HepG2 (cell line): ENCODE results near the gene PPP4C. TPM values are rescaled to one million over a fixed set of nuclear protein-coding genes. Genes with fewer than 3 reads are reported as not detected.

ENCODE experiments used
- GABPA ChIP-seq, 2 experiments: IDR thresholded peaks; 2 replicates each; pipeline ENCODE4 v1.6.1; 2011 to 2016; ENCODE audit warnings: low read depth in 2 of 2, low read length in 1 of 2, missing biosample characterization in 1 of 2, missing genetic modification characterization in 1 of 2
- GFI1 ChIP-seq: sonication (generic); formaldehyde crosslinking; IDR thresholded peaks from 2 replicates; pipeline ENCODE4 v1.5.0; 2020; ENCODE audit warnings: missing genetic modification reagents, mild to moderate bottlenecking, borderline replicate concordance
- HOXD1 ChIP-seq: sonication (generic); formaldehyde crosslinking; IDR thresholded peaks from 2 replicates; pipeline ENCODE4 v1.5.0; 2020; ENCODE audit warnings: missing genetic modification reagents
- MBNL3 ChIP-seq: fragments of 250-450 bp; sonication (Bioruptor Pico); conservative IDR thresholded peaks from 2 replicates; pipeline ENCODE4 v1.8.0; 2022; ENCODE audit warnings: mild to moderate bottlenecking, inconsistent platforms
- SP5 ChIP-seq: IDR thresholded peaks from 2 replicates; pipeline ENCODE4 v1.6.1; 2016; ENCODE audit warnings: low read depth, borderline replicate concordance
- ZGPAT ChIP-seq: IDR thresholded peaks from 2 replicates; pipeline ENCODE4 v1.6.1; 2016; ENCODE audit warnings: mild to moderate bottlenecking
- ZNF530 ChIP-seq: sonication (generic); formaldehyde crosslinking; IDR thresholded peaks from 2 replicates; pipeline ENCODE4 v1.5.0; 2020; ENCODE audit warnings: low read depth, mild to moderate bottlenecking, missing genetic modification reagents
- ZNF724P ChIP-seq: sonication (generic); formaldehyde crosslinking; IDR thresholded peaks from 2 replicates; pipeline ENCODE4 v1.8.0; 2022; ENCODE audit warnings: missing genetic modification reagents, borderline replicate concordance
- polyA plus RNA-seq, 8 experiments: library from polyadenylated mRNA; depleted of rRNA in 3 of 8; stranded (reverse) in 7 of 8; unstranded in 1 of 8; fragments of >200 nt; fragmentation: Illumina TruSeq in 4 of 8; extraction: Trizol in 4 of 8; gene quantifications; 2 replicates each; pipeline versions ENCODE4 v1.2.1 to v1.2.3, GENCODE V29; 2011 to 2016; ENCODE audit warnings: low read depth in 4 of 8, missing spikeins in 1 of 8, mixed read lengths in 1 of 8; ENCODE audit not compliant: insufficient read depth in 1 of 8
- total RNA-seq, 5 experiments: library from RNA; depleted of rRNA; stranded (reverse); fragments of >200 nt; fragmentation: Illumina TruSeq; extraction: Trizol; gene quantifications; 2 replicates each; pipeline ENCODE4 v1.2.3, GENCODE V29; 2016; ENCODE audit warnings: low read depth in 1 of 5
- TF ChIP-seq, protein P1 (sequence below): sonication (generic); formaldehyde crosslinking; IDR thresholded peaks from 2 replicates; pipeline ENCODE4 v1.9.0; 2021; ENCODE audit warnings: missing genetic modification reagents, borderline replicate concordance
- TF ChIP-seq, protein P2 (sequence below): sonication (generic); formaldehyde crosslinking; conservative IDR thresholded peaks from 2 replicates; pipeline ENCODE4 v1.8.0; 2022; ENCODE audit warnings: missing genetic modification reagents
- TF ChIP-seq, protein P3 (sequence below): sonication (generic); formaldehyde crosslinking; IDR thresholded peaks from 2 replicates; pipeline ENCODE4 v1.5.1; 2020; ENCODE audit warnings: missing genetic modification reagents, mild to moderate bottlenecking, borderline replicate concordance
- TF ChIP-seq, protein P4 (sequence below): sonication (generic); formaldehyde crosslinking; IDR thresholded peaks from 2 replicates; pipeline ENCODE4 v1.8.1; 2023; ENCODE audit warnings: mild to moderate bottlenecking, missing genetic modification reagents

Gene PPP4C
- total and polyA plus RNA-seq, 2 of the 13 experiments (the other 11 are each of a cell fraction or from before 2014, with no cell fraction given): 176 to 220 TPM

GRCh38 chr16:30113031-30113710 is 37.4 kb downstream of the PPP4C start, which contains the start of gene GDPD3 (continued):
- TF ChIP-seq, protein P1, sequence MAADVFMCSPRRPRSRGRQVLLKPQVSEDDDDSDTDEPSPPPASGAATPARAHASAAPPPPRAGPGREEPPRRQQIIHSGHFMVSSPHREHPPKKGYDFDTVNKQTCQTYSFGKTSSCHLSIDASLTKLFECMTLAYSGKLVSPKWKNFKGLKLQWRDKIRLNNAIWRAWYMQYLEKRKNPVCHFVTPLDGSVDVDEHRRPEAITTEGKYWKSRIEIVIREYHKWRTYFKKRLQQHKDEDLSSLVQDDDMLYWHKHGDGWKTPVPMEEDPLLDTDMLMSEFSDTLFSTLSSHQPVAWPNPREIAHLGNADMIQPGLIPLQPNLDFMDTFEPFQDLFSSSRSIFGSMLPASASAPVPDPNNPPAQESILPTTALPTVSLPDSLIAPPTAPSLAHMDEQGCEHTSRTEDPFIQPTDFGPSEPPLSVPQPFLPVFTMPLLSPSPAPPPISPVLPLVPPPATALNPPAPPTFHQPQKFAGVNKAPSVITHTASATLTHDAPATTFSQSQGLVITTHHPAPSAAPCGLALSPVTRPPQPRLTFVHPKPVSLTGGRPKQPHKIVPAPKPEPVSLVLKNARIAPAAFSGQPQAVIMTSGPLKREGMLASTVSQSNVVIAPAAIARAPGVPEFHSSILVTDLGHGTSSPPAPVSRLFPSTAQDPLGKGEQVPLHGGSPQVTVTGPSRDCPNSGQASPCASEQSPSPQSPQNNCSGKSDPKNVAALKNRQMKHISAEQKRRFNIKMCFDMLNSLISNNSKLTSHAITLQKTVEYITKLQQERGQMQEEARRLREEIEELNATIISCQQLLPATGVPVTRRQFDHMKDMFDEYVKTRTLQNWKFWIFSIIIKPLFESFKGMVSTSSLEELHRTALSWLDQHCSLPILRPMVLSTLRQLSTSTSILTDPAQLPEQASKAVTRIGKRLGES (CRISPR knock-in tag): no peak
- TF ChIP-seq, protein P2, sequence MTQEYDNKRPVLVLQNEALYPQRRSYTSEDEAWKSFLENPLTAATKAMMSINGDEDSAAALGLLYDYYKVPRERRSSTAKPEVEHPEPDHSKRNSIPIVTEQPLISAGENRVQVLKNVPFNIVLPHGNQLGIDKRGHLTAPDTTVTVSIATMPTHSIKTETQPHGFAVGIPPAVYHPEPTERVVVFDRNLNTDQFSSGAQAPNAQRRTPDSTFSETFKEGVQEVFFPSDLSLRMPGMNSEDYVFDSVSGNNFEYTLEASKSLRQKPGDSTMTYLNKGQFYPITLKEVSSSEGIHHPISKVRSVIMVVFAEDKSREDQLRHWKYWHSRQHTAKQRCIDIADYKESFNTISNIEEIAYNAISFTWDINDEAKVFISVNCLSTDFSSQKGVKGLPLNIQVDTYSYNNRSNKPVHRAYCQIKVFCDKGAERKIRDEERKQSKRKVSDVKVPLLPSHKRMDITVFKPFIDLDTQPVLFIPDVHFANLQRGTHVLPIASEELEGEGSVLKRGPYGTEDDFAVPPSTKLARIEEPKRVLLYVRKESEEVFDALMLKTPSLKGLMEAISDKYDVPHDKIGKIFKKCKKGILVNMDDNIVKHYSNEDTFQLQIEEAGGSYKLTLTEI (CRISPR knock-in tag): no peak
- TF ChIP-seq MBNL3 (CRISPR knock-in tag): no peak
- TF ChIP-seq ZNF724P: no peak
- 0 out of 2 replicates have a peak, but pooled peaks have one; percentile 33 for TF ChIP-seq SP5 (CRISPR knock-in tag)
- TF ChIP-seq GABPA (IDR thresholded peaks at IDR 0.05; ENCODE audit: low read depth, low read length): no peak
- no peak for TF ChIP-seq GABPA (CRISPR knock-in tag; IDR thresholded peaks at IDR 0.05; ENCODE audit: low read depth)
- TF ChIP-seq ZNF530: no peak
- TF ChIP-seq GFI1 (CRISPR knock-in tag): 0 out of 2 replicates have a peak, but pooled peaks have one; percentile 13
- TF ChIP-seq ZGPAT: no peak
- TF ChIP-seq, protein P3, sequence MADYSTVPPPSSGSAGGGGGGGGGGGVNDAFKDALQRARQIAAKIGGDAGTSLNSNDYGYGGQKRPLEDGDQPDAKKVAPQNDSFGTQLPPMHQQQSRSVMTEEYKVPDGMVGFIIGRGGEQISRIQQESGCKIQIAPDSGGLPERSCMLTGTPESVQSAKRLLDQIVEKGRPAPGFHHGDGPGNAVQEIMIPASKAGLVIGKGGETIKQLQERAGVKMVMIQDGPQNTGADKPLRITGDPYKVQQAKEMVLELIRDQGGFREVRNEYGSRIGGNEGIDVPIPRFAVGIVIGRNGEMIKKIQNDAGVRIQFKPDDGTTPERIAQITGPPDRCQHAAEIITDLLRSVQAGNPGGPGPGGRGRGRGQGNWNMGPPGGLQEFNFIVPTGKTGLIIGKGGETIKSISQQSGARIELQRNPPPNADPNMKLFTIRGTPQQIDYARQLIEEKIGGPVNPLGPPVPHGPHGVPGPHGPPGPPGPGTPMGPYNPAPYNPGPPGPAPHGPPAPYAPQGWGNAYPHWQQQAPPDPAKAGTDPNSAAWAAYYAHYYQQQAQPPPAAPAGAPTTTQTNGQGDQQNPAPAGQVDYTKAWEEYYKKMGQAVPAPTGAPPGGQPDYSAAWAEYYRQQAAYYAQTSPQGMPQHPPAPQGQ (CRISPR knock-in tag): no peak
- TF ChIP-seq HOXD1 (CRISPR knock-in tag): no peak
- TF ChIP-seq, protein P4, sequence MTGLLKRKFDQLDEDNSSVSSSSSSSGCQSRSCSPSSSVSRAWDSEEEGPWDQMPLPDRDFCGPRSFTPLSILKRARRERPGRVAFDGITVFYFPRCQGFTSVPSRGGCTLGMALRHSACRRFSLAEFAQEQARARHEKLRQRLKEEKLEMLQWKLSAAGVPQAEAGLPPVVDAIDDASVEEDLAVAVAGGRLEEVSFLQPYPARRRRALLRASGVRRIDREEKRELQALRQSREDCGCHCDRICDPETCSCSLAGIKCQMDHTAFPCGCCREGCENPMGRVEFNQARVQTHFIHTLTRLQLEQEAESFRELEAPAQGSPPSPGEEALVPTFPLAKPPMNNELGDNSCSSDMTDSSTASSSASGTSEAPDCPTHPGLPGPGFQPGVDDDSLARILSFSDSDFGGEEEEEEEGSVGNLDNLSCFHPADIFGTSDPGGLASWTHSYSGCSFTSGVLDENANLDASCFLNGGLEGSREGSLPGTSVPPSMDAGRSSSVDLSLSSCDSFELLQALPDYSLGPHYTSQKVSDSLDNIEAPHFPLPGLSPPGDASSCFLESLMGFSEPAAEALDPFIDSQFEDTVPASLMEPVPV (CRISPR knock-in tag): no peak
